HepG2 (cell line): ENCODE measurements around the gene MRPL38. TPM values are rescaled to one million over a fixed set of nuclear protein-coding genes. Genes with fewer than 3 reads are reported as not detected.

Experiments
- BRCA1 ChIP-seq: sonication (generic); formaldehyde crosslinking; IDR thresholded peaks from 2 replicates; pipeline ENCODE4 v1.4.0; 2020; ENCODE audit warnings: missing genetic modification reagents
- DMAP1 ChIP-seq: IDR thresholded peaks from 2 replicates; pipeline ENCODE4 v1.6.1; 2016
- HNF4G ChIP-seq, 2 experiments: sonication (generic) in 1 of 2; formaldehyde crosslinking in 1 of 2; IDR thresholded peaks; 2 replicates each; pipeline versions ENCODE4 v1.4.0 to v1.6.1; 2011 to 2020; ENCODE audit warnings: borderline replicate concordance in 2 of 2, low read depth in 2 of 2, mild to moderate bottlenecking in 2 of 2, low read length in 1 of 2, missing genetic modification reagents in 1 of 2, moderate library complexity in 1 of 2
- REPIN1 ChIP-seq: sonication (generic); formaldehyde crosslinking; IDR thresholded peaks from 2 replicates; pipeline ENCODE4 v1.8.0; 2022; ENCODE audit warnings: missing genetic modification reagents, low read depth, mild to moderate bottlenecking, borderline replicate concordance
- SKI ChIP-seq: fragments of 450-650 bp; IDR thresholded peaks from one replicate; pipeline ENCODE4 v1.6.1; 2018; ENCODE audit warnings: mild to moderate bottlenecking; ENCODE audit not compliant: partially characterized antibody
- ZNF207 ChIP-seq: fragments of 450-650 bp; IDR thresholded peaks from 2 replicates; pipeline ENCODE4 v1.6.1; 2016; ENCODE audit warnings: antibody characterized with exemption, borderline replicate concordance
- ZNF34 ChIP-seq: sonication (generic); formaldehyde crosslinking; IDR thresholded peaks from 2 replicates; pipeline ENCODE4 v1.4.0; 2020; ENCODE audit warnings: mild to moderate bottlenecking, missing genetic modification reagents, borderline replicate concordance
- ZNF577 ChIP-seq: sonication (generic); formaldehyde crosslinking; IDR thresholded peaks from 2 replicates; pipeline ENCODE4 v1.4.0; 2020; ENCODE audit warnings: mild to moderate bottlenecking, low read depth, missing genetic modification reagents, borderline replicate concordance
- ZNF780A ChIP-seq: sonication (generic); formaldehyde crosslinking; IDR thresholded peaks from 2 replicates; pipeline ENCODE4 v1.8.0; 2022; ENCODE audit warnings: mild to moderate bottlenecking, missing genetic modification reagents, moderate library complexity
- polyA plus RNA-seq, 8 experiments: library from polyadenylated mRNA; depleted of rRNA in 3 of 8; stranded (reverse) in 7 of 8; unstranded in 1 of 8; fragments of >200 nt; fragmentation: Illumina TruSeq in 4 of 8; extraction: Trizol in 4 of 8; gene quantifications; 2 replicates each; pipeline versions ENCODE4 v1.2.1 to v1.2.3, GENCODE V29; 2011 to 2016; ENCODE audit warnings: low read depth in 4 of 8, missing spikeins in 1 of 8, mixed read lengths in 1 of 8; ENCODE audit not compliant: insufficient read depth in 1 of 8
- total RNA-seq, 5 experiments: library from RNA; depleted of rRNA; stranded (reverse); fragments of >200 nt; fragmentation: Illumina TruSeq; extraction: Trizol; gene quantifications; 2 replicates each; pipeline ENCODE4 v1.2.3, GENCODE V29; 2016; ENCODE audit warnings: low read depth in 1 of 5
- TF ChIP-seq, protein P1 (sequence below): sonication (generic); formaldehyde crosslinking; IDR thresholded peaks from 2 replicates; pipeline ENCODE4 v1.4.0; 2020; ENCODE audit warnings: missing genetic modification reagents, borderline replicate concordance
- TF ChIP-seq, protein P2 (sequence below): sonication (generic); formaldehyde crosslinking; IDR thresholded peaks from 2 replicates; pipeline ENCODE4 v1.8.0; 2022; ENCODE audit warnings: missing genetic modification reagents, mild to moderate bottlenecking, borderline replicate concordance
- TF ChIP-seq, protein P3 (sequence below): sonication (generic); formaldehyde crosslinking; IDR thresholded peaks from 2 replicates; pipeline ENCODE4 v1.4.0; 2020; ENCODE audit warnings: missing genetic modification reagents
- TF ChIP-seq, protein P4 (sequence below): sonication (generic); formaldehyde crosslinking; IDR thresholded peaks from 2 replicates; pipeline ENCODE4 v1.5.0; 2020; ENCODE audit warnings: missing genetic modification reagents
- TF ChIP-seq, protein P5 (sequence below): sonication (generic); formaldehyde crosslinking; IDR thresholded peaks from 2 replicates; pipeline ENCODE4 v1.4.0; 2020; ENCODE audit warnings: missing genetic modification reagents

The MRPL38 gene
- total and polyA plus RNA-seq, 2 of the 13 experiments (the other 11 are each of a cell fraction or from before 2014, with no cell fraction given): 83.7 to 125 TPM

DNA sequence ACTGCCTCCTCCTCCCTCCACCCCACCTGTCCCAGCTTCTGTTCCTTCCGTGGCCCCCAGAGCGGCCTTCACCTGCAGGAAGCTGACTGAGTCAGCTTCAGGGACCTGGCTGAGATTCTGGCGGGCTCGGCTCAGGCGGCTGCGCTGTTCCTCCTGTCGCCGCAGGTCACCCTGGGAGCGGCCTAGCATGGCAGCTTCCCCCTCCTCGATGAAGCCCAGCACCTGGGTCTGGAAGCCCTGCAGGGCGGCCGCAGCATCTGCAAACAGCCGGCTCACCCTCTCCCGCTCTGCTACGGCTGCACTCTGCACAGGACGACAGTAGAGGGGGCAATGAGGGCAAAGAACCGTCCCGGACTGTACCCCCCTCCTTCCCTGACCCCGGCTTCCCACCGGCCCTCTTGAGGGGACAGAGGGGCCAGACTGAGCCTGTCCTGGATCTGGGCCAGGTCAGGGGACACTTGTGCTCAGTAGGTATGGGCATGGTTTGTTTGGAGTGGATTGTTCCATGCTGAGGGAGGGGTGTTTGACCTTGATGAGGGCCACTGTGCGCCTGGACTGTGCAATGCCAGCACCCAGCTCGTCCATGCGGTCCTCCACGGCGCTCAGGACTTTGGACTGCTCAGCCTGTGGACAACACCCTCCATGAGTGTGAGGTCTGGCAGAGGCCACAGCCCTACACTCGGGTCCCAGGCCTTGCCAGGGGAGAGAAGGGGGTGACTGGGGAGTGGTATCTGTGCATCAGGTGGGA is 28.3 kb downstream of the MRPL38 start (continued):
- TF ChIP-seq REPIN1 (CRISPR knock-in tag) (peak; percentile 100), ZNF577 (CRISPR knock-in tag) (no peak), ZNF780A (CRISPR knock-in tag) (peak; percentile 47; the same call in 1 of the 2 replicates), DMAP1 (peak; percentile 99), SKI (peak; percentile 97), BRCA1 (CRISPR knock-in tag) (no peak), ZNF207 (no peak), ZNF34 (CRISPR knock-in tag) (peak; percentile 90; the same call in 1 of the 2 replicates), HNF4G (IDR thresholded peaks at IDR 0.05; ENCODE audit: borderline replicate concordance, low read depth, low read length) (peak; percentile 97), HNF4G (CRISPR knock-in tag; IDR thresholded peaks at IDR 0.05; ENCODE audit: borderline replicate concordance, low read depth) (peak; percentile 100)
- TF ChIP-seq, protein P1, sequence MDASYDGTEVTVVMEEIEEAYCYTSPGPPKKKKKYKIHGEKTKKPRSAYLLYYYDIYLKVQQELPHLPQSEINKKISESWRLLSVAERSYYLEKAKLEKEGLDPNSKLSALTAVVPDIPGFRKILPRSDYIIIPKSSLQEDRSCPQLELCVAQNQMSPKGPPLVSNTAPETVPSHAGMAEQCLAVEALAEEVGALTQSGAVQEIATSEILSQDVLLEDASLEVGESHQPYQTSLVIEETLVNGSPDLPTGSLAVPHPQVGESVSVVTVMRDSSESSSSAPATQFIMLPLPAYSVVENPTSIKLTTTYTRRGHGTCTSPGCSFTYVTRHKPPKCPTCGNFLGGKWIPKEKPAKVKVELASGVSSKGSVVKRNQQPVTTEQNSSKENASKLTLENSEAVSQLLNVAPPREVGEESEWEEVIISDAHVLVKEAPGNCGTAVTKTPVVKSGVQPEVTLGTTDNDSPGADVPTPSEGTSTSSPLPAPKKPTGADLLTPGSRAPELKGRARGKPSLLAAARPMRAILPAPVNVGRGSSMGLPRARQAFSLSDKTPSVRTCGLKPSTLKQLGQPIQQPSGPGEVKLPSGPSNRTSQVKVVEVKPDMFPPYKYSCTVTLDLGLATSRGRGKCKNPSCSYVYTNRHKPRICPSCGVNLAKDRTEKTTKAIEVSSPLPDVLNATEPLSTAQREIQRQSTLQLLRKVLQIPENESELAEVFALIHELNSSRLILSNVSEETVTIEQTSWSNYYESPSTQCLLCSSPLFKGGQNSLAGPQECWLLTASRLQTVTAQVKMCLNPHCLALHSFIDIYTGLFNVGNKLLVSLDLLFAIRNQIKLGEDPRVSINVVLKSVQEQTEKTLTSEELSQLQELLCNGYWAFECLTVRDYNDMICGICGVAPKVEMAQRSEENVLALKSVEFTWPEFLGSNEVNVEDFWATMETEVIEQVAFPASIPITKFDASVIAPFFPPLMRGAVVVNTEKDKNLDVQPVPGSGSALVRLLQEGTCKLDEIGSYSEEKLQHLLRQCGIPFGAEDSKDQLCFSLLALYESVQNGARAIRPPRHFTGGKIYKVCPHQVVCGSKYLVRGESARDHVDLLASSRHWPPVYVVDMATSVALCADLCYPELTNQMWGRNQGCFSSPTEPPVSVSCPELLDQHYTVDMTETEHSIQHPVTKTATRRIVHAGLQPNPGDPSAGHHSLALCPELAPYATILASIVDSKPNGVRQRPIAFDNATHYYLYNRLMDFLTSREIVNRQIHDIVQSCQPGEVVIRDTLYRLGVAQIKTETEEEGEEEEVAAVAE: peak; percentile 57
- TF ChIP-seq, protein P2, sequence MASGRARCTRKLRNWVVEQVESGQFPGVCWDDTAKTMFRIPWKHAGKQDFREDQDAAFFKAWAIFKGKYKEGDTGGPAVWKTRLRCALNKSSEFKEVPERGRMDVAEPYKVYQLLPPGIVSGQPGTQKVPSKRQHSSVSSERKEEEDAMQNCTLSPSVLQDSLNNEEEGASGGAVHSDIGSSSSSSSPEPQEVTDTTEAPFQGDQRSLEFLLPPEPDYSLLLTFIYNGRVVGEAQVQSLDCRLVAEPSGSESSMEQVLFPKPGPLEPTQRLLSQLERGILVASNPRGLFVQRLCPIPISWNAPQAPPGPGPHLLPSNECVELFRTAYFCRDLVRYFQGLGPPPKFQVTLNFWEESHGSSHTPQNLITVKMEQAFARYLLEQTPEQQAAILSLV (CRISPR knock-in tag): peak; percentile 83
- TF ChIP-seq, protein P3, sequence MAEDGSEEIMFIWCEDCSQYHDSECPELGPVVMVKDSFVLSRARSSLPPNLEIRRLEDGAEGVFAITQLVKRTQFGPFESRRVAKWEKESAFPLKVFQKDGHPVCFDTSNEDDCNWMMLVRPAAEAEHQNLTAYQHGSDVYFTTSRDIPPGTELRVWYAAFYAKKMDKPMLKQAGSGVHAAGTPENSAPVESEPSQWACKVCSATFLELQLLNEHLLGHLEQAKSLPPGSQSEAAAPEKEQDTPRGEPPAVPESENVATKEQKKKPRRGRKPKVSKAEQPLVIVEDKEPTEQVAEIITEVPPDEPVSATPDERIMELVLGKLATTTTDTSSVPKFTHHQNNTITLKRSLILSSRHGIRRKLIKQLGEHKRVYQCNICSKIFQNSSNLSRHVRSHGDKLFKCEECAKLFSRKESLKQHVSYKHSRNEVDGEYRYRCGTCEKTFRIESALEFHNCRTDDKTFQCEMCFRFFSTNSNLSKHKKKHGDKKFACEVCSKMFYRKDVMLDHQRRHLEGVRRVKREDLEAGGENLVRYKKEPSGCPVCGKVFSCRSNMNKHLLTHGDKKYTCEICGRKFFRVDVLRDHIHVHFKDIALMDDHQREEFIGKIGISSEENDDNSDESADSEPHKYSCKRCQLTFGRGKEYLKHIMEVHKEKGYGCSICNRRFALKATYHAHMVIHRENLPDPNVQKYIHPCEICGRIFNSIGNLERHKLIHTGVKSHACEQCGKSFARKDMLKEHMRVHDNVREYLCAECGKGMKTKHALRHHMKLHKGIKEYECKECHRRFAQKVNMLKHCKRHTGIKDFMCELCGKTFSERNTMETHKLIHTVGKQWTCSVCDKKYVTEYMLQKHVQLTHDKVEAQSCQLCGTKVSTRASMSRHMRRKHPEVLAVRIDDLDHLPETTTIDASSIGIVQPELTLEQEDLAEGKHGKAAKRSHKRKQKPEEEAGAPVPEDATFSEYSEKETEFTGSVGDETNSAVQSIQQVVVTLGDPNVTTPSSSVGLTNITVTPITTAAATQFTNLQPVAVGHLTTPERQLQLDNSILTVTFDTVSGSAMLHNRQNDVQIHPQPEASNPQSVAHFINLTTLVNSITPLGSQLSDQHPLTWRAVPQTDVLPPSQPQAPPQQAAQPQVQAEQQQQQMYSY (CRISPR knock-in tag): no peak; the same call in 1 of the 2 replicates
- TF ChIP-seq, protein P4, sequence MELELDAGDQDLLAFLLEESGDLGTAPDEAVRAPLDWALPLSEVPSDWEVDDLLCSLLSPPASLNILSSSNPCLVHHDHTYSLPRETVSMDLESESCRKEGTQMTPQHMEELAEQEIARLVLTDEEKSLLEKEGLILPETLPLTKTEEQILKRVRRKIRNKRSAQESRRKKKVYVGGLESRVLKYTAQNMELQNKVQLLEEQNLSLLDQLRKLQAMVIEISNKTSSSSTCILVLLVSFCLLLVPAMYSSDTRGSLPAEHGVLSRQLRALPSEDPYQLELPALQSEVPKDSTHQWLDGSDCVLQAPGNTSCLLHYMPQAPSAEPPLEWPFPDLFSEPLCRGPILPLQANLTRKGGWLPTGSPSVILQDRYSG (CRISPR knock-in tag): peak; percentile 27; the same call in 1 of the 2 replicates
- TF ChIP-seq, protein P5, sequence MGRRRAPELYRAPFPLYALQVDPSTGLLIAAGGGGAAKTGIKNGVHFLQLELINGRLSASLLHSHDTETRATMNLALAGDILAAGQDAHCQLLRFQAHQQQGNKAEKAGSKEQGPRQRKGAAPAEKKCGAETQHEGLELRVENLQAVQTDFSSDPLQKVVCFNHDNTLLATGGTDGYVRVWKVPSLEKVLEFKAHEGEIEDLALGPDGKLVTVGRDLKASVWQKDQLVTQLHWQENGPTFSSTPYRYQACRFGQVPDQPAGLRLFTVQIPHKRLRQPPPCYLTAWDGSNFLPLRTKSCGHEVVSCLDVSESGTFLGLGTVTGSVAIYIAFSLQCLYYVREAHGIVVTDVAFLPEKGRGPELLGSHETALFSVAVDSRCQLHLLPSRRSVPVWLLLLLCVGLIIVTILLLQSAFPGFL (CRISPR knock-in tag): no peak
